ENCODE results near the gene CNTNAP2.

- TF ChIP-seq POLR2A (IDR thresholded peaks at IDR 0.05), result no peak
- no peak for TF ChIP-seq CTCF (IDR thresholded peaks at IDR 0.05)
These were observed 586.3 kb downstream of the CNTNAP2 start for GRCh38 chr7:146702898-146703297.
